CD4-positive, CD25-positive, alpha-beta regulatory T cell (primary cell): Measurements from ENCODE around the gene SAMD4A. TPM values are rescaled to one million over a fixed set of nuclear protein-coding genes. Genes with fewer than 3 reads are reported as not detected.

Experiments used
- ATAC-seq, 2 donors: fragments of 150-1000 bp; cut with Tn5 transposase; one replicate each; pipeline ENCODE4 v1.10.0; 2021; ENCODE audit warnings: low read depth in 2 of 2, moderate number of reproducible peaks in 2 of 2, moderate library complexity in 1 of 2
- DNase-seq, 3 donors: peaks; one replicate each; pipeline versions ENCODE4 v3.0.0 to v3.0.0-alpha.2; 2012 to 2022; ENCODE audit warnings: mixed read lengths in 1 of 3
- H3K27ac ChIP-seq: one replicate; pipeline ENCODE4 v1.7.0; 2013; ENCODE audit warnings: mild to moderate bottlenecking, low read length; ENCODE audit not compliant: insufficient read depth, poor library complexity, severe bottlenecking
- H3K27me3 ChIP-seq: one replicate; pipeline ENCODE4 v1.7.0; 2013; ENCODE audit warnings: low read length; ENCODE audit not compliant: control insufficient read depth, insufficient read depth
- H3K36me3 ChIP-seq: one replicate; pipeline ENCODE4 v1.7.0; 2013; ENCODE audit warnings: mild to moderate bottlenecking, low read length, moderate library complexity; ENCODE audit not compliant: control insufficient read depth, insufficient read depth
- H3K4me1 ChIP-seq: 2 replicates; pipeline ENCODE4 v1.7.0; 2013; ENCODE audit warnings: mild to moderate bottlenecking, low read length; ENCODE audit not compliant: insufficient read depth, control insufficient read depth, poor library complexity, severe bottlenecking
- H3K4me3 ChIP-seq: one replicate; pipeline ENCODE4 v1.7.0; 2013; ENCODE audit warnings: low read depth, mild to moderate bottlenecking, low read length, moderate library complexity
- H3K9me3 ChIP-seq, 2 experiments: 1 replicate in 1 of 2; 2 replicates in 1 of 2; pipeline ENCODE4 v1.7.0; 2013; ENCODE audit warnings: low read length in 2 of 2, mild to moderate bottlenecking in 1 of 2, moderate library complexity in 1 of 2; ENCODE audit not compliant: control insufficient read depth in 2 of 2
- H3K27ac Mint-ChIP-seq, 3 donors: one replicate each; pipeline ENCODE4 v1.8.0; 2020 to 2022; ENCODE audit warnings: mild to moderate bottlenecking in 3 of 3, mixed read lengths in 3 of 3, moderate library complexity in 2 of 3
- H3K27me3 Mint-ChIP-seq: one replicate; pipeline ENCODE4 v1.8.0; 2022; ENCODE audit warnings: mild to moderate bottlenecking, mixed read lengths
- H3K36me3 Mint-ChIP-seq: one replicate; pipeline ENCODE4 v1.8.0; 2020; ENCODE audit warnings: mixed read lengths
- H3K4me1 Mint-ChIP-seq, 4 donors: one replicate each; pipeline ENCODE4 v1.8.0; 2020 to 2022; ENCODE audit warnings: mixed read lengths in 4 of 4, mild to moderate bottlenecking in 1 of 4
- H3K4me3 Mint-ChIP-seq, 4 donors: one replicate each; pipeline ENCODE4 v1.8.0; 2020 to 2022; ENCODE audit warnings: mild to moderate bottlenecking in 4 of 4, mixed read lengths in 4 of 4, moderate library complexity in 3 of 4
- H3K9me3 Mint-ChIP-seq, 7 donors: one replicate each; pipeline ENCODE4 v1.8.0; 2020 to 2022; ENCODE audit warnings: mixed read lengths in 7 of 7, mild to moderate bottlenecking in 3 of 7, moderate library complexity in 2 of 7
- polyA plus RNA-seq, 4 donors: library from polyadenylated mRNA; unstranded; fragments of 300-500 nt; fragmentation: Illumina TruSeq; gene quantifications; one replicate each; pipeline ENCODE4 v1.2.3, GENCODE V29; 2021
- total RNA-seq: library from RNA; stranded (reverse); gene quantifications from one replicate; pipeline ENCODE4 v1.2.3, GENCODE V29; 2022

Gene SAMD4A
- total and polyA plus RNA-seq, 5 donors from 2014 or later: 0.05 to 7.9 (median 0.13) TPM; not detected in 1

- H3K27me3 Mint-ChIP-seq: peaks cover 9% of the 10 kb centered on the region
- H3K27ac Mint-ChIP-seq: no peak overlapping the region
- no peaks in the 10 kb centered on the region for H3K4me1 Mint-ChIP-seq
These were observed 219.1 kb downstream of the SAMD4A start for GRCh38 chr14:54785778-54786770.

DNA sequence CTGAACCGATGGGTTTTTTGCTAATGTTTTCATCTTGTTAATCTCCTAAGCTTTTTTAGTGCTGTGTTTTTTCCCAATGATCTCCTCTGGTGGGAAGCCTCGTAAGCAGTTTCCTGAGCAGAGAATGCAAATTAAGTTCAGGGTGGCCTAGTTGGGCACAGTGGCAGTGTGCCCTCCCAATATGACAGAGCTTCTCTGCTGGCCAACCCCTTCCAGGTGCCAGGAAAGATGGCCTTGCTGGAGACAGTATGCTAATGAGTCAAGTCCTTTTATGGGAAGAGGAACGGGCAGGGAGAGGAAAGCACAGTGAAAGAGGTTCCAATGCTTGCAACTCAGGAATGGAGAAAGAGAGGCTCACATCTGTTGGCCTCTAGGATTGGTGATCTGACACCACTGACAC lies 219.9 kb downstream of the SAMD4A start:
- Mint-ChIP-seq H3K4me1 (no peaks in the 10 kb centered on the region), H3K27me3 (peaks cover 9% of the 10 kb centered on the region), H3K4me3 (no peak overlapping the region), H3K36me3 (no peaks in the 10 kb centered on the region), H3K9me3 (no peaks in the 10 kb centered on the region), H3K27ac (peak overlapping the region in 1 of 3 donors; percentile 21)
- DNase-seq: no peak
- no peaks in the 10 kb centered on the region for H3K27me3 ChIP-seq
- H3K4me1 ChIP-seq: no peaks in the 10 kb centered on the region
- H3K36me3 ChIP-seq: no peaks in the 10 kb centered on the region
- ATAC-seq: no peak
- no peak overlapping the region for H3K4me3 ChIP-seq
- H3K9me3 ChIP-seq: no peaks in the 10 kb centered on the region
- H3K27ac ChIP-seq: no peak overlapping the region

More at GRCh38 chr14:54785778-54786770, 219.1 kb downstream of the SAMD4A start:
- Mint-ChIP-seq H3K36me3 (no peaks in the 10 kb centered on the region), H3K4me3 (no peak overlapping the region), H3K9me3 (no peaks in the 10 kb centered on the region)
- no peaks in the 10 kb centered on the region for H3K4me1 ChIP-seq
- no peaks in the 10 kb centered on the region for H3K27me3 ChIP-seq
- no peak overlapping the region for H3K27ac ChIP-seq
- H3K36me3 ChIP-seq: no peaks in the 10 kb centered on the region
- H3K4me3 ChIP-seq: no peak overlapping the region
- DNase-seq: no peak
- no peak for ATAC-seq
- H3K9me3 ChIP-seq: no peaks in the 10 kb centered on the region

GRCh38 chr14:54787261-54787660 lies 220.3 kb downstream of the SAMD4A start:
- peak overlapping the region in 1 of 3 donors; percentile 21 for H3K27ac Mint-ChIP-seq
- H3K4me3 ChIP-seq: no peak overlapping the region
- no peaks in the 10 kb centered on the region for H3K4me1 Mint-ChIP-seq
- H3K36me3 ChIP-seq: no peaks in the 10 kb centered on the region
- H3K4me3 Mint-ChIP-seq: no peak overlapping the region
- DNase-seq (no peak), ATAC-seq (no peak)
- H3K4me1 ChIP-seq: no peaks in the 10 kb centered on the region
- no peak overlapping the region for H3K27ac ChIP-seq
- no peaks in the 10 kb centered on the region for H3K9me3 Mint-ChIP-seq
- H3K9me3 ChIP-seq: no peaks in the 10 kb centered on the region
- peaks cover 9% of the 10 kb centered on the region for H3K27me3 Mint-ChIP-seq
- no peaks in the 10 kb centered on the region for H3K27me3 ChIP-seq
- H3K36me3 Mint-ChIP-seq: no peaks in the 10 kb centered on the region

- no peak overlapping the region for H3K4me3 Mint-ChIP-seq
These were observed 221.8 kb downstream of the SAMD4A start for GRCh38 chr14:54788701-54789100.

DNA sequence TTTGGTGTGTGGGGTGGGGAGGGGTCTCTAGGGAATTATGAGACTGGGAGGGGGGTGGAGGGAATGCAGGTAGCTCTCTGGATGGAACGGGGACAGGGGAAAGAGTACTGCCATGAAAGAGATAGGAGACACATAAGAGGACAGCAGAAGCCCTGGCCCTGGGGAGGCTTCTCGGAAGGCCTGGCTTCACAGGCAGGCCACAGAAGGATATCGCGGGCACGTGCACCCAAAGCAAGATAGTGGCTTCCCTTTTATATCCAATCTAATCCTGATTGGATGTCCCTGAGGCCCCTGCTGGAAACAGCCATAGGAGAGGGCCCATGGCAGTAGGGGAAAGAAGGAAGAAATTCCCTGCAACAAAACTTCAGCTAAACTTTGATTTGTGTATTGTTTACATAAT lies 222.2 kb downstream of the SAMD4A start:
- Histone ChIP-seq H3K4me3 (no peak overlapping the region), H3K9me3 (no peaks in the 10 kb centered on the region), H3K4me1 (no peaks in the 10 kb centered on the region), H3K36me3 (no peaks in the 10 kb centered on the region), H3K27ac (no peak overlapping the region), H3K27me3 (no peaks in the 10 kb centered on the region)
- no peak overlapping the region for H3K27ac Mint-ChIP-seq
- H3K4me3 Mint-ChIP-seq: no peak overlapping the region
- no peaks in the 10 kb centered on the region for H3K4me1 Mint-ChIP-seq
- peaks cover 0 to 2% (median 0%) of the 10 kb centered on the region in 7 donors for H3K9me3 Mint-ChIP-seq
- H3K27me3 Mint-ChIP-seq: peaks cover 9% of the 10 kb centered on the region
- DNase-seq: no peak
- no peaks in the 10 kb centered on the region for H3K36me3 Mint-ChIP-seq
- ATAC-seq: no peak

More at GRCh38 chr14:54788701-54789100, 221.8 kb downstream of the SAMD4A start:
- Histone ChIP-seq H3K4me1 (no peaks in the 10 kb centered on the region), H3K27me3 (no peaks in the 10 kb centered on the region), H3K9me3 (no peaks in the 10 kb centered on the region), H3K36me3 (no peaks in the 10 kb centered on the region), H3K27ac (no peak overlapping the region), H3K4me3 (no peak overlapping the region)
- Mint-ChIP-seq H3K27me3 (peaks cover 9% of the 10 kb centered on the region), H3K27ac (no peak overlapping the region), H3K4me1 (no peaks in the 10 kb centered on the region), H3K9me3 (peaks cover 0 to 2% (median 0%) of the 10 kb centered on the region in 7 donors), H3K36me3 (no peaks in the 10 kb centered on the region)
- DNase-seq (no peak), ATAC-seq (no peak)

GRCh38 chr14:54789781-54790480 lies 223.0 kb downstream of the SAMD4A start:
- H3K27me3 Mint-ChIP-seq: peaks cover 9% of the 10 kb centered on the region
- Histone ChIP-seq H3K27me3 (peaks cover 2% of the 10 kb centered on the region), H3K4me3 (no peak overlapping the region), H3K4me1 (no peaks in the 10 kb centered on the region), H3K27ac (no peak overlapping the region), H3K36me3 (no peaks in the 10 kb centered on the region), H3K9me3 (no peaks in the 10 kb centered on the region)
- peaks cover 0 to 2% (median 0%) of the 10 kb centered on the region in 7 donors for H3K9me3 Mint-ChIP-seq
- DNase-seq (no peak), ATAC-seq (no peak)
- H3K36me3 Mint-ChIP-seq: no peaks in the 10 kb centered on the region
- no peak overlapping the region for H3K27ac Mint-ChIP-seq
- H3K4me3 Mint-ChIP-seq: no peak overlapping the region
- H3K4me1 Mint-ChIP-seq: no peaks in the 10 kb centered on the region

GRCh38 chr14:54791001-54791400 lies 224.1 kb downstream of the SAMD4A start:
- no peak for ATAC-seq
- Mint-ChIP-seq H3K27ac (no peak overlapping the region), H3K4me1 (no peaks in the 10 kb centered on the region)

More at GRCh38 chr14:54791001-54791400, 224.1 kb downstream of the SAMD4A start:
- Histone ChIP-seq H3K9me3 (no peaks in the 10 kb centered on the region), H3K4me1 (no peaks in the 10 kb centered on the region), H3K36me3 (no peaks in the 10 kb centered on the region), H3K27me3 (peaks cover 2% of the 10 kb centered on the region), H3K4me3 (no peak overlapping the region), H3K27ac (no peak overlapping the region)
- Mint-ChIP-seq H3K36me3 (no peaks in the 10 kb centered on the region), H3K27me3 (peaks cover 7% of the 10 kb centered on the region), H3K4me3 (no peak overlapping the region), H3K9me3 (peaks cover 0 to 6% (median 0%) of the 10 kb centered on the region in 7 donors)
- no peak for DNase-seq
